GM04503 (cell line): Measurements from ENCODE around the gene SCN5A.

ENCODE experiments used
- DNase-seq: peaks from one replicate; pipeline ENCODE4 v3.0.0-alpha.2; 2012; ENCODE audit warnings: low read depth

Gene SCN5A

DNA sequence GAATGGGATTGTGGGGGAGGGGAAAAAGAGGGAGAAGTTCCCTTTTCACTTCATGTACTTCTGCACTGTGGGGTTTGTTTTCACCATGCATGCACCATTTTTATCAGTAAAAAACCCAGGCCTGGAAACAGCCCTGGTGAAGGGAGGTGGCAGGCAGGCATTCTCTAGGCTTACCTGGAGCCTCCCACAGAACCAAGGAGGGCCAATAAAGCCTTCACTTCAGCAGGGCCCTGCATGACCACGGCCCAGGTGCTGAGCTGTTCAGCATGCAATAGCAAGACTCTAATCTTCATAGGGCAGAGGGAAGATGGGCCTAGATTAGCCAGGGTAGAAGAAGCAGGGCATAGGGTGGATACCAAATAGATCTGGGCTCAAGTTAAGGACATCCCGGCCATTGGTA is 49.6 kb downstream of the SCN5A start:
- DNase-seq: no peak

DNA sequence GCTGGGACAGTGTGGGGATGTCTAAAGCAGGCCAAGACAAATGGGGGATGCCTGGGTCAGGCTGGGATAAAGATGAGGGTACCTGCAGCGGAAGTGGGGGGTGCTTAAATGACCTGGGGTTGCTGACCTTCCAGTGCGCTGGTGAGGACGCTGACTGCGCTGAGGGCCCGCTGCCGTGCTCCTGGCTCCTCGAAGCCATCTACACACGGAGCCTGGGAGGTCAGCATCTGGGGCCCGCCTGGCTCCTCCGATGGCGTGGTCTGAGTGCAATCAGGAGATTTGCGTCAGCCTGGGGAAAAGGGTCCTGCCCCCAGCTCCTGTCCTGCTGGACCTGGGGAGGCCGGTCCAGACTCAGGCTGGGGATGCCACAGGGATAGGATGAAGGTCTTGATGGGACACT is 50.7 kb downstream of the SCN5A start:
- no peak for DNase-seq

DNA sequence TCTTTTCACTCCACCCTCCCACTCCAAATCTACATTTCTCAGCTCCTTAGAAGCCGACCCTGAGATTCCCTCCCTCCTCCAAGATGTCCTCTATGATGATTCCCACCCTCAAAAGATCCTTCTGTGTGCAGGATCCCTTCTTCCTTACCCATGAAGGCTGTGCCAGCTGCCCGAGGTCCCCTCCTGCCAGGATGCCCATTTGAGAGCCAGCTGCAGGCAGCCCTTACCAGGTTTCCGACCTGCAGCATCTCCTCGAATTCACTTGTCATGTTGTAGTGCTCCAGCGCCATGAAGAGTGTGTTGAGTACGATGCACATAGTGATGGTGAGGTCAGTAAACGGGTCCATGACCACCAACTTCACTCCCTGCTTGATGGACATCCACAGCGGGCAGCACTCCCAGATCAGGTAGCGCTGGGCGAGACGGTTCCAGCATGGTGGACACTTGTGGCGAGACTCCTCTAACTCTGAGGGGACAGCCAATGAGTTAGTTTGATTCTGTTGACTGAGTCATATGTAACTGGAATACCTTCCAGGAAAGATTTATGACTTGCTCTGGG is 51.9 kb downstream of the SCN5A start:
- no peak for DNase-seq

DNA sequence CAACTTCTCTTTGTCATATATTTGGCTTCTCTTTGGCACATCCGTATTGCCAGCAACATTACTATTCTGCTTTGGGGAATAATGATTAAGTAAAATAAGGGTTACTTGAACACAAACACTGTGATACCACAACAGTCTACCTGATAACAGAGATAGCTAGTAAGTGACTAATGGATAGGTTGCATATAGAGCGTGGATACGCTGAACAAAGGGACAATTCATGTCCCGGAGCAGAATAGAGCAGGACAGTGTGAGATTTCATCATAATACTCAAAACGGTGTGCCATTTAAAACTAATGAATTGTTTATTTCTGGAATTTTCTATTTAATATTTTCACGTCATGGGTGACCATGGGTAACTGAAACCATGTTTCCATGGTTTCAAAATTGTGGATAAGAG is 54.1 kb downstream of the SCN5A start:
- no peak for DNase-seq

DNA sequence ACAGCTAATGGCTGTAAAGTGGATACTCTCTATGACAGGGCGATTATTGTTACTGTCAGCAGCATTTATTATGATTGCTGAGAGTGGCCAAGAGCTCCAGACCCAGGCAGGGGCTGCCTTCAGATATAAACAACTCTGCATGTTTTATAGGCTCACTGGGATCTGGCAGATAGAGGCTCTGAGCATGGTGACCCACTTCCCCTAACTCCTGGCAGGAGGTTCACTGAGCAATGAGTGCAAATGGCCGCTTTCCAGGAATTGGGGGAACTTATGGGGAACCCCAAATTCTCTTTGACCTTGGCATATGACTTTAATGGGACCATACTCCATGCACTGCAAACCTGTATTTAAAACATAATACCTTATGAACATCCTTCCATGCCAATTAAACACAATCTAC is 59.0 kb downstream of the SCN5A start:
- no peak for DNase-seq

DNA sequence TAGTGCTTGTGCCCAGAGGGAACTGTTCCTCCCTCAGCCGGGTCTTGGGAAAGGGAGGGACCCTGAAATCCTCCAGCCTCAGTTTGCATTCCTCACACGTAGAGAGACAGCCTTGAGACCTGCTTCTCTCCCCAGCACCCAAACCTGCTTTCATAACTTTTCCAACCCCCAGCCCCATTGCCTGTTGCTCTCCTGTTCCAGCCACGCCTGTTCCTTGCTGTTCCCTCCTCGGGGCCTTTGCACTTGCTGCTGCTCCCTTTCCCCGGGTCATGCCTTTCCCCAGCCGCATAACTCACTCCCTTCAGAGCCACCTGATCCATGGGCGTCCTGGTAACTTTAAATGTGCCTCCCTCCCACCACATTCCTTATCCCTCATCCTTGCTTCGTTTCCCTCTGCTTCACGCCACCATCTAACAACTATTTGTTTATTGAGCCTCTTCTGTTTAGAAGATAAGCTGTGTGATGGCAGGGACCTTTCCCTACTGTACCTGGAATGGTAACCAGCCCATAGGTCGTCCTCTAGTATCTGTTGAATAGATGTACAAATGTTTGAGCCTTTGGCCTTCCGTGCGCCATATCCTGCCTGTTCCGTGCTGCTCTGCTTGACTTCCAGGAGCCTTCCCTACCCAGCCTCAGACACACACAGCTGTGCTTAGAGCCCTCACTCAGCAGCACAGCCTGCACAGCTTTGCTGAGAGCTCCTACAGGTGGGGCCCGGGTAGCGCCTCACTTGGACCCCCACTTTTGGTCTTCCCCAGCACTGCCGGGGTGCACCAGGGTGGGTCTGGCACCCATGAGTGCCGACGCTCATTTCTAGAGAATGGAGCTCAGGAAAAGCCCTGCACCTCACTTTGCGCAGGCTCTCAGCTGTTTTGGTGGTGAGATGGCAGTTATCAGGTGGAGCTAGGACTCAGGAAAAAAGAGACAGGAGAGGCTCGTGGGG is 60.2 kb downstream of the SCN5A start:
- no peak for DNase-seq

DNA sequence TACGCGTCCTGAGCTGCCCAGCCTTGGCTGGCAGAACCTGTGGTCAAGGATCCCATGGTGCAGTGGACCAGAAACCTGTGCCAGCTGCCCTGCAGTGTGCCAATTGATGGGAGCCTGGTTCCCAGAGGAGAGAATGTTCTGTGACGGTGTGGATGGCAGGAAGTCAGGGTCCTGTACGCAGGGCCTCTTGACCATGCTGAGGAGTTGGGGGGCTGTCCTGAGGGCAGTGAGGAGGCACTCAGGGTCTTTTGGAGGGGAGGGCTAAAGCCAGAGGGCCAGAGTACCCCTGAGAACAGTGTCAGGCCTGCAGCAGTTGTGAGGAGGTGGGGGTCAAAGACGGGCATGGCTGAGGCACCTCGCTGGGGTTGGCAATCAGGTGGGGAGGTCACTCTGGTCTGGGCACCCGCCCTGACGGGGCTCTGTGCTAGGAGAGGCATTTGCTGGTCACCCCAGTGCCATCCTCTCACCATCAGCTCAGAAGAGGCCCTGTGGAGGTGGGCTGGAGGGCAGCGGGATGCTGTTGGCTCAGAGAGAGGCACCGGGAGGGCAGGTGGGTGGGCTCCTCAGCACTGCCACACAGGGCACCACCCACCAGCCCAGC is 61.0 kb downstream of the SCN5A start:
- no peak for DNase-seq

DNA sequence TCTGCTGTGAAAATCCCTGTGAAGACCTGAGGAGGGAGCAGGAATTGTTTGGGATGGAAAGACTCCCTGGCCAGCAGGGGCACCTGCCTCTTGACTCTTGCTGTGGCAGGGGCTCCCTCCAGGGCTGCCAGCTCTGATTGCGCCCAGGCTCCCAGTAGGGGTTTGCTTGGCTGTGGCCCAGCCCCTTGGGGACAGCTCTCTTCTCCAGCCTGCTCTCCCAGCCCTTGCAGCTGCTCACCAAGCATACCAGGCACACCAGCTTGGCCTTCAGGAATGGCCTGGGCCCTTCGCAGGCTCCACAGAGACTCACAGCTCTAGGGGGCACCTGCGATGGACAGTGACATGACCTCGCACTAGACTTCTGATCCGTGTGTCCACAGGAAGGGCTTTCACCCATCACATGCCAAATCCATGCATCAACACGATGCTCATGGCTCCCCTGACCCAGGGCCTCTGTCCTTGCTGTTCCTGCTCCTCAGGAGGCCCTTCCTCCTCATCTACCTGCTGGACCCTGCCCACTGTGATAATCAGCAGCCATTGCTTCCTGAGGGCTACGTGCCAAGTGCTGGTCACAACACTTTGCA is 61.8 kb downstream of the SCN5A start:
- no peak for DNase-seq

DNA sequence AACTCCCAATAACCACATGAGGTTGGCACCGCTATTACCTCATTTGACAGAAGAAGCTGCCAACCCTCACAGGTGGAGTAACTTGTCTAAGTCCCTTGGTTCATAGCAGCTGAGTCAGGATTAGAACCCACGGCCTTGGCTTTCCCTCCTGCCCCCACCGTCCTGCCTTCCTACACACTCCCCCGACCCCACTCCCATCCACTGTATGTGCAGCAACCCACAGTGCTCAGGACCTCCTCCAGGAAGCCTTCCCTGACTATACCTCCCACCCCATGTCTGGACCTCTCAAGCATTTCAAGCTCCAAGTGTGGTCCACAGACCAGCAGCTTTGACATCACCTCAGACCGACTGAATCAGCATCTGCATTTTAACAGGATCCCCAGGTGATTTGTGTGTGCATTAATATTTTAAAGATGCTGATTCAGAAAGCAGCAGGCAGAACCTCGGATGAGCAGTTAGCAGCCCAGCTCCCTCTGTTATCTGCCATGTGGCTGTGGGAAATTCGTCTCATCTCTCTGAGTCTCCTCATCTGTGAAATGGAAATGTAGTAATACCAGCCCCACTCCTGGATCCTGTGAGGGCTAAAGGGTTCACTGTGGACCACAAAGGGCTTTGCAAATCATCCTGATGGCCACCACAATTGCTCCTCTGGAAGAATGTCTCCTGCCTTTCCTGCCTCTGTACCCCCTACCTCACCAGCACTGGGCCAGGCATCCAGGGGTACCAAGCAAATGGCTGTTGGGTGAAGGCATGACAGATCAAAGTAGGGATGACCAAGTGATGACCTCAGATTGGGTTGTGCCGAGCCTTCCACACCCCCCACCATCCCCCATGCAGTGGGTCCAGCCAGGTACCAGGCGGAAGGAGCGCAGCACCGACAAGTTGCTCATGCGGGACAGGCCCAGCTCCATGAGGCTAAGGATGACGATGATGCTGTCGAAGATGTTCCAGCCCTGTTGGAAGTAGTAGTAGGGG is 62.7 kb downstream of the SCN5A start:
- DNase-seq: no peak

DNA sequence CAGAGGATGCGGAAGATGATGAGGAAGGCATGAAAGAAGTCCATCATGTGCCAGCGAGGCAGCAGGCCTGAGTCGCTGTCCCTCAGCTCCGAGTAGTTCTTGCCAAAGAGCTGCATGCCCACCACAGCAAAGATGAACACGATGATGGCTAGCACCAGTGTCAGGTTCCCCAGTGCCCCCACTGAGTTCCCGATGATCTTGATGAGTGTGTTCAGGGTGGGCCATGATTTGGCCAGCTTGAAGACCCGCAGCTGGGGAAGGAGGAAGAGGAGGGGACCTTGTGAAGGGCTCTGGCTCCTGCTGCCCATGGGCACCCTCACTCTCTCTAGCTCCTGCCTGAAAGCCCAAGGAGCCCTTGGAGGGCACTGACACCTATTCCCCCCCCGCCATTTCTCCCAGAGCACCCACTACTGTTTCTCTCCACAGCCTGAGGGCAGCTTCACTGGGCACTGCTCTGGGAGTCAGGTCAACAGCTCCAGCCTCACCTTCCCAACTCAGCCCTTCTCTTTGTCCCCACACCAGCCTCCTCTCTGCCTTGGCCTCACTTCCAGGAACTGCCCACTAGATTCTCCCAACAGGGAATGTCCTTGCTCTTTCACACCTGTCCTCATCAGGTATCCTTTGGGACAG is 63.6 kb downstream of the SCN5A start:
- DNase-seq: no peak

DNA sequence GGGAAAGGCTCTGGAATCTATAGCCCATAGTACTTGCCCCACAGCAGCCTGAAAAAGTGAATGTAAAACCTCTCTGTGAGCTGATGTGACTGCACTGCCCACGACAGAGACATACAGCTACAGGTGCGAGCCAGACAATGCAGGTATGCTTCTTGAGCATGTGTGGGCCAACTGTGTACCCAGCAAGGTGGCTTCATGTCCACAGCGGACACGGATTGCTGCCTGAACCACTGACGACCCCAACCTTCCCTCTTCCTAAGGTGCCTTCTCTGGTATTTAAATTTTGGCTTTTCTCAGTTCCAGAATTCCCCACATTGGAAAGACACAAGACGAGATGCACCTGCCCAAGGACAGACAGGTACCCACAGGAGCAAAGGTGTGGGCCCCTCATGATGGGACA is 65.8 kb downstream of the SCN5A start:
- no peak for DNase-seq

DNA sequence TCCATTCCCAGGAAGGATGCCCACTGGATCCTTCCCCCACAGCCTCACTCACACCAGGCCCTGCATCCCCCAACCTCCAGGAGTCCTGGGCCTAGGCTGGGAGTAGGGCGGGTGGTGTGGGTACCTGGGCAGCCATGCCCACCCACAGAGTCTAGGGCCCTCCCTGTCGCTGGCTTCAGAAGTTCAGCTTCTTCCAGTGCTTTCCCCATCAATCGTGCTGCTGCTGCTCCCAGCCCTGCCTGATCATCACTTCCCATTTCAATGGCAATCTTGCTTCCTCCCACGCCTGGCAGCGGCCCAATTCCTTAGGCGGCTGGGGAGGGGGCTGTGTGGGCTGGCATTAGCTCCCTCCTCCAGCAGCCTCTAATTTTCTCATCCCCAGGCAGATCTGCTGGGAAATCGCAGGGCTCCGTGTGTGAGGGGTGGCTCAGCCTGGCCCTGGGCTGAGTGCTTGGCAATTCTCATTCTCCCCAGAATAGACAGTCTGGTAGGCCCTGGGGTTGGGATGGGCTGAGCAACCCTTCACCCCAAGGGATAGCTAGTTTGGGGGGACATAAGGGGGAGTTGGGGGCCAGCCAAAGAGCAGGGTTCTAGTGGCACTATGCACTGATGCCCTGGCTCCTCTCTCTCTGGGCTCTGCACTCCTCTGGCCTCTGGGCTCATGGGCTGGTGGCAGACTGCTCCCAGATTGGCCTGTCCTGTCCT is 66.4 kb downstream of the SCN5A start:
- no peak for DNase-seq

DNA sequence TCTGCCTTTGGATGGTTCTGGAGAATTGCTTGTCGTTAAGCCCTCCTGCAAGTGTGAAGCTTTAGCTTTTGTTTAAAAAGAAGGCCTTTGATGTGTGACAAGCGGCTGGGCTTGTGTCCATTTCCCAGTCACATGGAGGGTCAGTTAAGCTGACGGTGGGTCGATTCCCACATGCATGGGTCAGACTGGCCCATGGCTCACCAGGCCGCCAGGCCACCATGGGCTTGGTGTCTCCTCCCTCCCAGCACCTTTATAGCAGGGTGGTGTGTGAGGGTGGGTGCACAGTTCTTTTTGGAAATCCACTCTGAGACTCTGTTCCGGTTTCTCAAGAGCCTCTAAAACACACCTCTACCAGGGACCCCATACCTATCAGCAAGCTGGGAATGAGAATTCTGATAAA is 67.2 kb downstream of the SCN5A start:
- DNase-seq: no peak

DNA sequence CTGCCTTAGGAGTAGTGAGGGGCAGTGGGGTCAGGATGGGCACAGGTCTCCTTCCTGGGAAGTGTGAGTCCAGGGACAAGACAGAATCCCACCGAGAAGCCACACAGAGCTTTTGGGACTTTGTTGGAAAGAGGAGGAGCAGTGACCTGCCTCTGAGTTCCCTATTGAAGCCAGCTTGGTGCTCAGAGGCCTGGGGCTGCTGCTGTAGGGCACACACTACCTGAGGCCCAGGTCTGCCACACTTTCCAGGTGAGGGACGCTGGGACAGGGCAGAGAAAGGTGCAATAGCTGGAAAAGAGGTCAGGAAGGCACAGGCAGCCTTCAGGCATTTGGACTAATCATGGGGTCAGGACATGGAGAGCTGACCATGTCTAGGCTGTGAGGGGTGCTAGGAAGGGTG is 67.7 kb downstream of the SCN5A start:
- DNase-seq: no peak

DNA sequence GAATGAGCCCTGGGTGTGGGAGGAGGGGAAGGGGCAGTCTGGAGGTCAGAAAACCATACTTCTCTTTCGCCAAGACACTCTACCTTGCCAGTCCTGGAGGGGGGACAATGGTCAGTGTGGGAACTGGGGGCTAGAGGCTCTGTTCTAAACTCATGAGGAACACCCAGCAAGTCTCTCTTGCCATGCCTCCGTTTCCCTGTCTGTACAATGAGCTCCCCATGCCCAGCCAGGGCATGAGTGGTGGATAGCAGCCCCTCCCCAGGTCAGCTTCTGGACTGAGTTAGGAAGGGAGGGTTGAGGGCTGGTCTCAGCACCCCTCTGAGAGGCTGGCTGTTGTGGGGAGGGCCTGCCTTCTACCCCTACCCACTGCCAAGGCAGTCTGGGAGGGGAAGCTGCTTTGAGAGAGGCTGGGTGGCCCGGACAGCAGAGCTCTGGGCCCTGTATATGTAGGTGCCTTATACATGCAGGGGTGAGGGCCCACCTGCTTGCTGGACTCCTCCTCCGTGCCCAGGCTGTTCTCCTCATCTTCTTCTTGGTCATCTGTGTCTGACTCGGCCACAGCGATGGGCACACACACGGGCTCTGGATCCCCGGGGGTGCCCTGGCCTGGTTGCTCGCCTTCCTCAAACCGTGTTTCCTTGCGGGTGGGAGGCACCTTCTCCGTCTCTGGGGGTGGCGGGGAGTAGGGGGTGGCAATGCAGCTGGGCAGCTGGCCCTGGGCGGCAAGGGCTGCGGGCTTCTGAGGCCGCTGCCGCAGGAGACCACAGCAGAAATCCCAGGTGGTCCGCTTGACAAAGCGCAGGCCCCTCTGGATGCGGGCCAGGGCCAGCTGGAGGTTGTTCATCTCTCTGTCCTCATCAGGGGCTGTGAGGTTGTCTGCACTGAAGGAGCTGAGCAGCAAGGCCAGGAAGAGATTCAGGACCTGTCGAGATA is 68.8 kb downstream of the SCN5A start:
- DNase-seq: no peak

DNA sequence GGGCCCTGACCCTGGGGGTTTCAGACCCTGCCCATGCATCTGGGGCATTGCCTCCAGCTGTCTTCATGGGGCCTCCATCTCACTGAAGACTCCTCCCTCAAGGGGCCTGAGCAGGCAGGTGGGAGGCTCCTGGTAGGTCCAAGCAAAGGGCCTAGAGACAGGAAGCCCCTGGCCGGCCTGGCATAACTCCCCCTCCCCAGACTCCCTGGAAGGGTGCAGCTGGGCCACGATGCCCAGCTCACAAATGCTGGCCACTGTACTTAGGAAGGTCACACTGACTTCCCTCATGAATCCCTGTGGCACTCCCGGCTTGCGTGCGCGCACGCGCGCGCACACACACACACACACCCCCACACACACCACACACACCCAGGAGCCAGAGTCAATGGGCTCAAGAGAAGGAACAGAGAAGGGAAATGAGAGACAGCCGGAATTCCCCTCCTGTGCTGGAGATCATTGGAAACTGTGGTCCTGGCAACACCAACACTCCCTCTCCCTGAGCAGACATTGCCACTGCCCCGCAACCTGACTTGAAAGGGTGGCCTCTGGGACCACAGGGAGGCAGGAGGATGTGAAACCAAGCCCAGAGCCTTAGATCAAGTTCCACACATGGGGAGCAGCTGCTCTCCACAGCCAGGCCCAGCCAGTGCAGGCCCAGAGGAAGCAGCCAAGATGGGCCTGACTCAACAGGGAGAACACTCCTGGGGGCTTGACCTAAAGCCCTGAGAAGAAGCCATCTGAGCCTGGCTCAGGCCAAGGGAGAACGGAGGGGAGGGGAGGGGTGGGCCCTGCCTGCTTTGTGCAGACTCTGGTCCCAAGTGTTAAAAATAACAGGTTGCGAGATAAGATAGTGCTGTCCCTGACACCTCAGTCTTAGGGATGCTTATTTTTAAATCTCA is 69.7 kb downstream of the SCN5A start:
- DNase-seq: no peak

DNA sequence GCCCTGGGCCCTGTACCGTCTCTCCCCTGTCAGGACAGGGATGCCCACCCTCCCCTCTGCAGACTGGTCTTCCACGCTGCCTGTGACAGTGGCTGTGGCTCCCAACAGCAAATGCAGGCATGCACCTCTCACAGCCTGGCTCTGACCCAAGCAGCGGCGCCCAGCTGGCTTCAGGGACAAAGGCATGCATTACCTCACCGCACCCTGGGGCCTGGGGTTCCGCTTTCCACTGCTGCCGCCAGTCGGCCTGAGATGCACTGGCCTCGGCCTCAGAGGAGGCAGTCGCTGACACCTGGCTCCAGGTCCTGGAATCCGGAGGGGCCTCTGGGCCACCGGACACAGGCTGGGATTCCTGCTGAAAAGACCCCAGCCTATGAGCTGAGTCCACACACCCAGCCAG is 70.3 kb downstream of the SCN5A start:
- no peak for DNase-seq

DNA sequence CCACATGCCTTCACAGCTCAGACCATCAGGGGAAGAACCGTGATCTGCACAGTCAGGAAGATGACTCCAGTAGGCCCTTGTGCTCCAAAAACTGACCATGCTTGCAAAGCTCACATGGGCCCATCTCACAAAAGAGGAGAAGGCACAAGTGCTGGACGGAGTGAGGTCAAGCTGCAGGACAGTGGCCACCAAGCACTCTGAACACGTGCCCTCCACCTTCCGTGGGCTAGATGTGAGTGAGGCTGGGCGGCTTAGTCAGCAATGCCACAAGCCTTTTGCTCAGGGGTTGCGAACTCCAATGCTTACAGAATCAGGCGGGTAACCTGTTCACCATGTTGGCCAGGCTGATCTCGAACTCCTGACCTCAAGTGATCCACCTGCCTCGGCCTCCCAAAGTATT is 70.9 kb downstream of the SCN5A start:
- no peak for DNase-seq

DNA sequence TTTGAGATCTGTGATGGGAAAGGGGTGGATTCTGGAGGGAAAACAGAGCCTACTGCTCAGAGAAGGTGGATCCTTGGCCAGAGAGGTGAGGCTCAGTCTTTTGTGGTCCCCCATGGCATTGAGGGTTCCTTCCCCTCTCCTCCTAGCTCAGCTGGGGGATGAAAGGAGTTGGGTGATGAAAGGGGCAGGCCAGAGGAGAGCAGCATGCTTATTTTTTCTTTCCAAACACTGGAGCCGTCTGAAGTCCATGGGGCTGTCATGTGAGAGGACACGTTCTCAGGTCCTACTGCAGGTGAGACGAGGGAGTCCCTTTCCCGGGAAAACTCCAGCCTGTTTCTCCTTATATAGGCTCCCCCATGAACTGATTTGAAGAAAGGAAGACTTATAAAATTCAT is 71.4 kb downstream of the SCN5A start:
- DNase-seq: no peak
